Thoracic aorta (tissue), 2 donors: Measurements from ENCODE around the gene RAB40B. TPM values are rescaled to one million over a fixed set of nuclear protein-coding genes. Genes with fewer than 3 reads are reported as not detected.

Experiments
- ATAC-seq: fragments of 150-250 bp; one replicate; pipeline ENCODE4 v1.8.0; 2017; ENCODE audit warnings: low read depth; ENCODE audit not compliant: insufficient number of reproducible peaks, low FRiP score
- DNase-seq: peaks from one replicate; pipeline ENCODE4 v3.0.0-alpha.2; 2020; ENCODE audit warnings: low spot score
- H3K27ac ChIP-seq, 2 donors: fragments of 200-600 bp; sonication (generic); 1 replicate in 1 of 2; 2 replicates in 1 of 2; pipeline ENCODE4 v1.5.1; 2016; ENCODE audit warnings: mild to moderate bottlenecking in 2 of 2, moderate library complexity in 2 of 2
- H3K27me3 ChIP-seq: fragments of 200-600 bp; sonication (generic); replicated peaks from 2 replicates; pipeline ENCODE4 v1.6.0; 2016; ENCODE audit warnings: mild to moderate bottlenecking; ENCODE audit not compliant: insufficient read depth
- H3K36me3 ChIP-seq: fragments of 200-600 bp; sonication (generic); one replicate; pipeline ENCODE4 v1.5.1; 2016
- H3K4me1 ChIP-seq, 2 donors: fragments of 200-600 bp; sonication (generic); 1 replicate in 1 of 2; 2 replicates in 1 of 2; pipeline versions ENCODE4 v1.5.1 to v1.6.0; 2016; ENCODE audit warnings: low read depth in 2 of 2, mild to moderate bottlenecking in 1 of 2; ENCODE audit not compliant: control insufficient read depth in 1 of 2
- H3K4me3 ChIP-seq: fragments of 200-600 bp; sonication (generic); 2 replicates; pipeline ENCODE4 v1.5.1; 2016; ENCODE audit warnings: mild to moderate bottlenecking
- H3K9me3 ChIP-seq: fragments of 200-600 bp; sonication (generic); 2 replicates; pipeline ENCODE4 v1.5.1; 2016
- total RNA-seq, 2 donors: library from RNA; depleted of rRNA; stranded (reverse); fragments of >200 nt; gene quantifications; one replicate each; pipeline versions ENCODE4 v1.1.0 to v1.2.3, GENCODE V29; 2016
- TF ChIP-seq, protein P1 (sequence below): fragments of 200-600 bp; sonication (generic); IDR thresholded peaks from one replicate; pipeline ENCODE4 v1.5.1; 2019; ENCODE audit warnings: antibody characterized with exemption

RAB40B gene
- total RNA-seq, 2 donors from 2014 or later, result 17.3 to 21.1 TPM

DNA sequence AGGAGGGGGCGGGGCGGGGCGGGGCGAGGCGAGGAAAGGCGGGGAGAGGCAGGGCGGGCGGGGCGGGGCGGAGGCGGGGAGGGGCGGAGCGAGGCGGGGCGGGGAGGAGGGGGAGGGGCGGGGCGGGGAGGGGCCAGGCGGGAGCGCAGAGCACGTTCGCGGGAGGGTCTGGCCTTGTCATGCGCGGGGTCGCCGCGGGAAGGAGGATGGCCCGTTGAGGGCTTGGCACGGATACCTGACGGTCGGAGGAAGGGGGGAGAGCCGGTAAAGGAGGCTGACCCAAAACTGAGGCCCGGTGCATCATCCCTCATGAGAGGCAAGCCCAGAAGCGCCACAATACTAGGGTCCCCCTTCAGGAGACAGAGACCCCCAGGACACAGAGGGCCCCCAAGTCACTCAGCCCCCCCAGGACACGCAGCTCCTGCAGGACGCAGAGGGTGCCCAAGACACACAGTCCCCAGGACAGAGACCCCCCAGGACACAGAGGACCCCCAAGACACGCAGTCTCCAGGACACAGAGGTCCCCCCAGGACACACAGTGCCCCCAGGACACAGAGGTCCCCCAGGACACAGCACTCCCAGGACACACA, 49.7 kb downstream of the RAB40B start:
- Histone ChIP-seq H3K36me3 (peaks cover 3% of the 10 kb centered on the region), H3K9me3 (no peaks in the 10 kb centered on the region), H3K4me3 (peak overlapping the region; percentile 68), H3K4me1 (peaks cover 12 to 26% of the 10 kb centered on the region in 2 donors), H3K27ac (peak overlapping the region; percentile 38 to 61), H3K27me3 (no peaks in the 10 kb centered on the region)
- TF ChIP-seq, protein P1, sequence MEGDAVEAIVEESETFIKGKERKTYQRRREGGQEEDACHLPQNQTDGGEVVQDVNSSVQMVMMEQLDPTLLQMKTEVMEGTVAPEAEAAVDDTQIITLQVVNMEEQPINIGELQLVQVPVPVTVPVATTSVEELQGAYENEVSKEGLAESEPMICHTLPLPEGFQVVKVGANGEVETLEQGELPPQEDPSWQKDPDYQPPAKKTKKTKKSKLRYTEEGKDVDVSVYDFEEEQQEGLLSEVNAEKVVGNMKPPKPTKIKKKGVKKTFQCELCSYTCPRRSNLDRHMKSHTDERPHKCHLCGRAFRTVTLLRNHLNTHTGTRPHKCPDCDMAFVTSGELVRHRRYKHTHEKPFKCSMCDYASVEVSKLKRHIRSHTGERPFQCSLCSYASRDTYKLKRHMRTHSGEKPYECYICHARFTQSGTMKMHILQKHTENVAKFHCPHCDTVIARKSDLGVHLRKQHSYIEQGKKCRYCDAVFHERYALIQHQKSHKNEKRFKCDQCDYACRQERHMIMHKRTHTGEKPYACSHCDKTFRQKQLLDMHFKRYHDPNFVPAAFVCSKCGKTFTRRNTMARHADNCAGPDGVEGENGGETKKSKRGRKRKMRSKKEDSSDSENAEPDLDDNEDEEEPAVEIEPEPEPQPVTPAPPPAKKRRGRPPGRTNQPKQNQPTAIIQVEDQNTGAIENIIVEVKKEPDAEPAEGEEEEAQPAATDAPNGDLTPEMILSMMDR, result no peak
- DNase-seq, result no peak
- no peak for ATAC-seq

GRCh38 chr17:82648165-82648668, 50.3 kb downstream of the RAB40B start, which contains the start of gene WDR45B:
Gene WDR45B (minus strand): TSS chr17:82648444. CDS start chr17:82648340, 104 bp downstream.
- Histone ChIP-seq H3K4me1 (peaks cover 12 to 26% of the 10 kb centered on the region in 2 donors), H3K36me3 (peaks cover 9% of the 10 kb centered on the region), H3K27me3 (no peaks in the 10 kb centered on the region), H3K4me3 (peak within 1 kb of the TSS; percentile 96), H3K27ac (peak within 1 kb of the TSS; percentile 89 to 90), H3K9me3 (no peaks in the 10 kb centered on the region)
- DNase-seq (peak; percentile 83), ATAC-seq (peak; percentile 90)
- TF ChIP-seq, protein P1, result no peak

DNA sequence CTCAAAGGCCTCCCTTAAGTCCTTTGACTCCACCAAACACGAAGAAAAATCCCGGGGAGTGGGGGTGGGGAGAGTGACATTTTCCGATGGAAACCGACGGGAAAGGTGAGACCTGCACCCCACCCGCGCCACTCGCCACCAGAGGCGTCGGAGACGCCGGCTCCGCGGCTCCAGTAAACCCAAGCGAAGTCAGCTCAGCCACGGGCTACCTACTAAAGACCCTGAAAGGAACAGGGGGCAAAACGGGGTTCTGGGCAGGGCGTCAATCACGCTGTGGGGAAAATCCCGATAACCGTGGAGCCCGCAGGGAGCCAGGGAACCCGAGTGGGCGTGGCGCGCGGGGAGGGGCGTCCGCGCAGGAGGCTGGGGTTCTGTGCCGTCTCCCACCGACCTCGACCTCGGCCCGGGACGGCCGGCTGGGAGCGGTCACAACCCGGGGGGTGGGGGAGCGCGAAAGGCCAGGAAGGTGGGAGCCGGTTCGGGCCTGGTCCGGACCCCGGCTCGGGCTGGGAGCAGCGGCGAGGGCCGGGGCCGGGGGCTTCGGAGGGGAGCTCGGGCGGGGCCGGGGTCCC, 50.8 kb downstream of the RAB40B start:
- H3K4me3 ChIP-seq, result peak overlapping the region; percentile 96

DNA sequence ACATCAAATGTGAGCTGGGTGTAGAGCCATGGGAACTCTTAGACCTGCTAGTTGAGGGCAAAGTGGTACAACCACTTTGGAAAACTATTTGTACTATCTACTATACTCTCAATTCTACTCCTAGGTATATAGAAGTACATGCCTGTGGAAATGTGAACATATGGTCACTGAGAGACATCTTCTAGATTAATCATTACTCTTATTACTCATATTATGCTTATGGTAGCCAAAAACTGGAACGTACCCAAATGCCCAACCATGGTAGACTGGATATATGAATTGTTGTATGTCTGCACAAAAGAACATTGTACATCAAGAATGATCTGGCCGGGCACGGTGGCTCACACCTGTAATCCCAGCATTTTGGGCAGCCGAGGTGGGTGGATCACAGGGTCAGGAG, 53.0 kb downstream of the RAB40B start:
- peaks cover 12 to 26% of the 10 kb centered on the region in 2 donors for H3K4me1 ChIP-seq
- no peak overlapping the region for H3K27ac ChIP-seq
- TF ChIP-seq, protein P1, result no peak
- H3K9me3 ChIP-seq, result no peaks in the 10 kb centered on the region
- no peak for ATAC-seq
- H3K27me3 ChIP-seq, result no peaks in the 10 kb centered on the region
- H3K36me3 ChIP-seq, result peaks cover 29% of the 10 kb centered on the region
- no peak for DNase-seq
- H3K4me3 ChIP-seq, result no peak overlapping the region

More for the DNA sequence above, 50.8 kb downstream of the RAB40B start:
- peaks cover 12 to 26% of the 10 kb centered on the region in 2 donors for H3K4me1 ChIP-seq
- H3K9me3 ChIP-seq, result no peaks in the 10 kb centered on the region
- DNase-seq (no peak), ATAC-seq (peak; percentile 5)
- H3K27ac ChIP-seq, result peak overlapping the region; percentile 89 to 90
- TF ChIP-seq, protein P1, result no peak
- no peaks in the 10 kb centered on the region for H3K27me3 ChIP-seq
- peaks cover 14% of the 10 kb centered on the region for H3K36me3 ChIP-seq

DNA sequence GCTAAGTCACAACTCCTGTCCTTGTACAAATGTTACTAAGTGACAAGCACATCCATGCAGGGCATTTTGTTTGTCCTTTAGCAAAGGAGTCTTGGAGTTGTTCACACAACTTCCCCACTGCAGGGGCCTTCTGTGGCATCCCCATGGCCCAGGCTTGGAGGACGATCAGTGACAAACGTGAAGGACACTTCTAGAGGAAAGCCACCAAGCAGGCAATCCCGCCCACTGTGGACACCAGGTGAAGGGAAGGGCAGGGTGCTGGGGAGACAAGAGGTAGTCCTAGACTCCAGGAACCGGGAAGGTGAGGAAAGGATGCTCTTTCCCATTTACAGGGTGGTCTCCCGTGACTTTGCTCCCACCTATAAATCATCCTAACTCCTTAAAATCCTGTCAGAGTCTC, 54.4 kb downstream of the RAB40B start:
- TF ChIP-seq, protein P1, result no peak
- Histone ChIP-seq H3K27ac (no peak overlapping the region), H3K4me1 (peaks cover 12 to 25% of the 10 kb centered on the region in 2 donors), H3K36me3 (peaks cover 29% of the 10 kb centered on the region), H3K9me3 (no peaks in the 10 kb centered on the region), H3K4me3 (no peak overlapping the region), H3K27me3 (no peaks in the 10 kb centered on the region)
- DNase-seq, result no peak
- no peak for ATAC-seq
